Neural cell (in vitro differentiated cells): ENCODE measurements around the gene SH3BP5. TPM values are rescaled to one million over a fixed set of nuclear protein-coding genes. Genes with fewer than 3 reads are reported as not detected.
A peak's percentile ranks its signal among the peaks of the same experiment; 100 is the strongest.

Experiments used
- H2AFZ ChIP-seq: fragments of 200-600, 300-800 bp; sonication (generic), shearing (Covaris generic); 2 replicates; pipeline ENCODE4 v1.6.0; 2014; ENCODE audit warnings: low read depth, mild to moderate bottlenecking, antibody characterized with exemption, low read length, moderate library complexity
- H3F3A ChIP-seq: fragments of 200-600 bp; shearing (Covaris generic); 2 replicates; pipeline ENCODE4 v1.6.1; 2016; ENCODE audit warnings: mild to moderate bottlenecking, moderate library complexity, mixed read lengths, antibody characterized with exemption, low read length; ENCODE audit not compliant: insufficient read depth, poor library complexity, severe bottlenecking
- H3K27ac ChIP-seq: fragments of 200-600, 300-800 bp; sonication (generic), shearing (Covaris generic); 2 replicates; pipeline ENCODE4 v1.5.1; 2014; ENCODE audit warnings: mild to moderate bottlenecking, low read length, moderate library complexity
- H3K27me3 ChIP-seq: fragments of 300-800, 200-600 bp; sonication (generic), shearing (Covaris generic); 2 replicates; pipeline ENCODE4 v1.6.0; 2014; ENCODE audit warnings: mild to moderate bottlenecking, low read depth, low read length, moderate library complexity; ENCODE audit not compliant: insufficient read depth
- H3K36me3 ChIP-seq: fragments of 300-800, 200-600 bp; sonication (generic), shearing (Covaris generic); 2 replicates; pipeline ENCODE4 v1.5.1; 2014; ENCODE audit warnings: mild to moderate bottlenecking, antibody characterized with exemption, low read length, moderate library complexity; ENCODE audit not compliant: insufficient read depth
- H3K4me2 ChIP-seq: fragments of 300-800, 200-600 bp; sonication (generic), shearing (Covaris generic); 2 replicates; pipeline ENCODE4 v1.6.0; 2014; ENCODE audit warnings: mild to moderate bottlenecking, low read length
- H3K4me3 ChIP-seq: fragments of 300-800, 200-600 bp; sonication (generic), shearing (Covaris generic); 2 replicates; pipeline ENCODE4 v1.5.1; 2014; ENCODE audit warnings: mild to moderate bottlenecking, low read length, moderate library complexity
- H3K79me2 ChIP-seq: fragments of 200-600 bp; shearing (Covaris generic); replicated peaks from 2 replicates; pipeline ENCODE4 v1.6.0; 2014; ENCODE audit warnings: mild to moderate bottlenecking, low read length, moderate library complexity; ENCODE audit not compliant: insufficient read depth
- H3K9ac ChIP-seq: fragments of 300-800, 200-600 bp; sonication (generic), shearing (Covaris generic); 2 replicates; pipeline ENCODE4 v1.6.1; 2016; ENCODE audit warnings: mild to moderate bottlenecking, low read length, mixed read lengths
- H3K9me2 ChIP-seq: fragments of 200-600 bp; shearing (Covaris generic); 2 replicates; pipeline ENCODE4 v1.6.1; 2016; ENCODE audit warnings: mild to moderate bottlenecking, low read length, mixed read lengths; ENCODE audit not compliant: insufficient read depth
- H3K9me3 ChIP-seq: fragments of 200-600, 300-800 bp; sonication (generic), shearing (Covaris generic); 2 replicates; pipeline ENCODE4 v1.6.1; 2016; ENCODE audit warnings: mild to moderate bottlenecking, mixed run types, low read length, moderate library complexity, mixed read lengths
- H4K20me1 ChIP-seq: fragments of 200-600 bp; shearing (Covaris generic); 2 replicates; pipeline ENCODE4 v1.6.1; 2016; ENCODE audit warnings: mild to moderate bottlenecking, mixed run types; ENCODE audit not compliant: insufficient read depth
- CTCF ChIP-seq: fragments of 450-650 bp; IDR thresholded peaks from 2 replicates; pipeline ENCODE4 v1.5.1; 2014; ENCODE audit warnings: antibody characterized with exemption, mild to moderate bottlenecking, moderate library complexity; ENCODE audit not compliant: poor library complexity, severe bottlenecking
- EP300 ChIP-seq: fragments of 450-650 bp; conservative IDR thresholded peaks from 2 replicates; pipeline ENCODE4 v1.6.1; 2014; ENCODE audit warnings: antibody characterized with exemption, mild to moderate bottlenecking, moderate library complexity; ENCODE audit not compliant: poor library complexity, severe bottlenecking
- EZH2 ChIP-seq: fragments of 200-600, 300-800 bp; shearing (Covaris generic), sonication (generic); IDR thresholded peaks from 2 replicates; pipeline ENCODE4 v1.6.1; 2014; ENCODE audit warnings: antibody characterized with exemption, low read length, borderline replicate concordance, mild to moderate bottlenecking; ENCODE audit not compliant: insufficient read depth, poor library complexity, severe bottlenecking
- MXI1 ChIP-seq: fragments of 450-650 bp; conservative IDR thresholded peaks from 2 replicates; pipeline ENCODE4 v1.6.1; 2014; ENCODE audit warnings: antibody characterized with exemption, mild to moderate bottlenecking; ENCODE audit not compliant: poor library complexity, severe bottlenecking
- POLR2AphosphoS5 ChIP-seq: IDR thresholded peaks from 2 replicates; pipeline ENCODE4 v1.6.1; 2012
- RAD21 ChIP-seq: fragments of 450-650 bp; conservative IDR thresholded peaks from 2 replicates; pipeline ENCODE4 v1.6.1; 2014; ENCODE audit warnings: antibody characterized with exemption, mild to moderate bottlenecking, moderate library complexity
- REST ChIP-seq: IDR thresholded peaks from 2 replicates; pipeline ENCODE4 v1.6.1; 2012; ENCODE audit warnings: borderline replicate concordance
- SMC3 ChIP-seq: fragments of 450-650 bp; conservative IDR thresholded peaks from 2 replicates; pipeline ENCODE4 v1.6.1; 2014; ENCODE audit warnings: antibody characterized with exemption, mild to moderate bottlenecking, moderate library complexity; ENCODE audit not compliant: poor library complexity
- TAF1 ChIP-seq: IDR thresholded peaks from 2 replicates; pipeline ENCODE4 v1.6.1; 2012; ENCODE audit warnings: low read depth
- polyA plus RNA-seq: library from polyadenylated mRNA; depleted of rRNA; stranded (reverse); fragments of >200 nt; gene quantifications from 2 replicates; pipeline ENCODE4 v1.2.3, GENCODE V29; 2014

SH3BP5 gene
- polyA plus RNA-seq, 1 donor from 2014 or later, result 166 TPM

GRCh38 chr3:15331606-15332404 is 581 bp downstream of the SH3BP5 start:
- Histone ChIP-seq H4K20me1 (no peaks in the 10 kb centered on the region), H2AFZ (peak overlapping the region; percentile 77)
- TF ChIP-seq REST (peak; percentile 70), MXI1 (peak; percentile 84), EZH2 (no peak), POLR2AphosphoS5 (peak; percentile 67), TAF1 (peak; percentile 22), EP300 (peak; percentile 59), SMC3 (peak; percentile 33), CTCF (no peak), RAD21 (no peak)

GRCh38 chr3:15331072-15331605 is 1.2 kb downstream of the SH3BP5 start:
- H3K4me2 ChIP-seq, result peak overlapping the region; percentile 88
- H3K27ac ChIP-seq, result peak overlapping the region; percentile 90
- TF ChIP-seq EZH2 (no peak), TAF1 (no peak), POLR2AphosphoS5 (no peak)
- peak overlapping the region; percentile 83 for H3K4me3 ChIP-seq
- H4K20me1 ChIP-seq, result no peaks in the 10 kb centered on the region
- peaks cover 3% of the 10 kb centered on the region for H3K36me3 ChIP-seq
- no peak overlapping the region for H2AFZ ChIP-seq
- no peaks in the 10 kb centered on the region for H3K9me2 ChIP-seq
- peaks cover 12% of the 10 kb centered on the region for H3K27me3 ChIP-seq
- peaks cover 23% of the 10 kb centered on the region for H3K79me2 ChIP-seq
- no peaks in the 10 kb centered on the region for H3K9me3 ChIP-seq
- peak overlapping the region; percentile 93 for H3K9ac ChIP-seq
- no peaks in the 10 kb centered on the region for H3F3A ChIP-seq

More at GRCh38 chr3:15331606-15332404, 581 bp downstream of the SH3BP5 start:
- Histone ChIP-seq H3K27me3 (peaks cover 12% of the 10 kb centered on the region), H3F3A (no peaks in the 10 kb centered on the region), H3K9ac (peak overlapping the region; percentile 93), H3K9me3 (no peaks in the 10 kb centered on the region), H3K36me3 (peaks cover 3% of the 10 kb centered on the region), H3K9me2 (no peaks in the 10 kb centered on the region), H3K27ac (peak overlapping the region; percentile 90), H3K4me3 (peak overlapping the region; percentile 83), H3K4me2 (peak overlapping the region; percentile 88), H3K79me2 (peaks cover 23% of the 10 kb centered on the region)
